Measurements from ENCODE around the gene DLG1. TPM values are rescaled to one million over a fixed set of nuclear protein-coding genes. Genes with fewer than 3 reads are reported as not detected.

The DLG1 gene
- total and polyA plus RNA-seq, 2 experiments from 2014 or later: 27.6 to 98.0 TPM

GRCh38 chr3:197337656-197338055, 39.2 kb upstream of the DLG1 start (continued):
- TF ChIP-seq ZNF462 (CRISPR knock-in tag; IDR thresholded peaks at IDR 0.05): no peak

GRCh38 chr3:197337214-197337613, 38.8 kb upstream of the DLG1 start:
- no peaks in the 10 kb centered on the region; the same call in 2 of the 3 replicates for H3K9me3 Mint-ChIP-seq
- peaks cover under 1% of the 10 kb centered on the region; the same call in 1 of the 2 replicates for H3K9me2 ChIP-seq (ENCODE audit: insufficient read depth)
- H3K4me2 ChIP-seq: no peak overlapping the region
- H3K4me1 ChIP-seq (ENCODE audit: insufficient read depth): no peaks in the 10 kb centered on the region
- ATAC-seq: no peak
- H3K4me3 ChIP-seq: no peak overlapping the region
- H3K36me3 ChIP-seq (ENCODE audit: insufficient read depth): no peaks in the 10 kb centered on the region
- no peaks in the 10 kb centered on the region for H3K27me3 ChIP-seq (ENCODE audit: insufficient read depth)
- no peaks in the 10 kb centered on the region for H3F3A ChIP-seq (replicated peaks; ENCODE audit: low read depth)
- no peak for DNase-seq (ENCODE audit: low spot score)
- peaks cover 15% of the 10 kb centered on the region for H3K4me1 Mint-ChIP-seq
- H3K4me3 Mint-ChIP-seq: no peak overlapping the region
- no peaks in the 10 kb centered on the region for H3K79me2 ChIP-seq (replicated peaks; ENCODE audit: insufficient read depth)
- H3K27ac ChIP-seq (ENCODE audit: low read depth): no peak overlapping the region
- H3K27ac Mint-ChIP-seq: no peak overlapping the region
- H3K27me3 Mint-ChIP-seq (ENCODE audit: insufficient read depth, low read depth, poor library complexity): peaks cover 3% of the 10 kb centered on the region
- TF ChIP-seq ZNF331 (CRISPR knock-in tag; IDR thresholded peaks at IDR 0.05; ENCODE audit: low read depth): no peak
- no peak for TF ChIP-seq EZH2 (IDR thresholded peaks at IDR 0.05; ENCODE audit: low read depth, unreplicated experiment)
- TF ChIP-seq NANOG (IDR thresholded peaks at IDR 0.05; ENCODE audit: borderline replicate concordance): no peak
- no peak for TF ChIP-seq CREB1 (CRISPR knock-in tag; IDR thresholded peaks at IDR 0.05; ENCODE audit: low read depth)
- no peak for TF ChIP-seq CTCF (conservative IDR thresholded peaks at IDR 0.05; ENCODE audit: low read depth in 2 of 2)
- TF ChIP-seq POLR2AphosphoS5 (IDR thresholded peaks at IDR 0.05; ENCODE audit: low read depth): no peak
- no peak for TF ChIP-seq EZH2phosphoT487 (IDR thresholded peaks at IDR 0.05; ENCODE audit: unreplicated experiment)
- TF ChIP-seq ETS1 (IDR thresholded peaks at IDR 0.05): no peak
- TF ChIP-seq JUNB (IDR thresholded peaks at IDR 0.05; ENCODE audit: unreplicated experiment): no peak
- no peaks in the 10 kb centered on the region for H3K36me3 Mint-ChIP-seq (ENCODE audit: low read depth)
- no peaks in the 10 kb centered on the region for H4K20me1 ChIP-seq (replicated peaks; ENCODE audit: insufficient read depth)
- no peak overlapping the region for H2AFZ ChIP-seq
